ENCODE measurements around the gene MED15.

MED15 gene

DNA sequence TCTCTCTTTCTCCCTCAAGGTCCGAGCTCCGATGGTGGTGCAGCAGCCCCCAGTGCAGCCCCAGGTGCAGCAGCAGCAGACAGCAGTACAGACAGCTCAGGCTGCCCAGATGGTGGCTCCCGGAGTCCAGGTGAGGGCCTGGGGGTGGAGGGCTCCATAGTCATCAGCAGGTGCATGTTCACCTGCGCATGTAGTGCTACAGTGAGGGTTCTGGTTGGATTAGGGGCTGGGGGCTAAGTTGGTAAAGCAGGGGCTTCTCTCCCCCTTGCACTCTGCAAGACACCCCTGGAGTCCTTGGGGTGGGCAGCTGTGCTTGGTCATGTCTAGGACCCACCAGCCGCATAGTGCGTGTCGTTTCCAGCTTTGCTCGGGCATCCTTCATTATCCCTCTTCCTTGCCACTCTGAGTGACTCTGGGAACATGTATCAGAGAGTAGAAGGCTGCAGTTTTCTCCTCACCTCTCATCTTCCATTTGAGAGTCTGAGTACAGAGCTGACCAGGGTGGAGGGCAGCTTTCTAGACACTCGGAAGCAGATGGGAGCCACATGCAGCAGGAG, 61.2 kb downstream of the MED15 start:
- Histone ChIP-seq H3K4me3 (ENCODE audit: low read length) (no peak overlapping the region), H3K27me3 (ENCODE audit: insufficient read depth, low read length) (no peaks in the 10 kb centered on the region), H3K36me3 (ENCODE audit: insufficient read depth, low read length) (peaks cover 80% of the 10 kb centered on the region), H3K27ac (ENCODE audit: low read depth, low read length) (no peak overlapping the region), H3K9me3 (ENCODE audit: insufficient read depth, low read depth, low read length) (no peaks in the 10 kb centered on the region), H3K4me1 (ENCODE audit: insufficient read depth, low read length) (no peaks in the 10 kb centered on the region), H3K9ac (ENCODE audit: low read depth, low read length) (no peak overlapping the region)
- WGBS = 95% methylated on average over 9 of the region's 9 CpGs

DNA sequence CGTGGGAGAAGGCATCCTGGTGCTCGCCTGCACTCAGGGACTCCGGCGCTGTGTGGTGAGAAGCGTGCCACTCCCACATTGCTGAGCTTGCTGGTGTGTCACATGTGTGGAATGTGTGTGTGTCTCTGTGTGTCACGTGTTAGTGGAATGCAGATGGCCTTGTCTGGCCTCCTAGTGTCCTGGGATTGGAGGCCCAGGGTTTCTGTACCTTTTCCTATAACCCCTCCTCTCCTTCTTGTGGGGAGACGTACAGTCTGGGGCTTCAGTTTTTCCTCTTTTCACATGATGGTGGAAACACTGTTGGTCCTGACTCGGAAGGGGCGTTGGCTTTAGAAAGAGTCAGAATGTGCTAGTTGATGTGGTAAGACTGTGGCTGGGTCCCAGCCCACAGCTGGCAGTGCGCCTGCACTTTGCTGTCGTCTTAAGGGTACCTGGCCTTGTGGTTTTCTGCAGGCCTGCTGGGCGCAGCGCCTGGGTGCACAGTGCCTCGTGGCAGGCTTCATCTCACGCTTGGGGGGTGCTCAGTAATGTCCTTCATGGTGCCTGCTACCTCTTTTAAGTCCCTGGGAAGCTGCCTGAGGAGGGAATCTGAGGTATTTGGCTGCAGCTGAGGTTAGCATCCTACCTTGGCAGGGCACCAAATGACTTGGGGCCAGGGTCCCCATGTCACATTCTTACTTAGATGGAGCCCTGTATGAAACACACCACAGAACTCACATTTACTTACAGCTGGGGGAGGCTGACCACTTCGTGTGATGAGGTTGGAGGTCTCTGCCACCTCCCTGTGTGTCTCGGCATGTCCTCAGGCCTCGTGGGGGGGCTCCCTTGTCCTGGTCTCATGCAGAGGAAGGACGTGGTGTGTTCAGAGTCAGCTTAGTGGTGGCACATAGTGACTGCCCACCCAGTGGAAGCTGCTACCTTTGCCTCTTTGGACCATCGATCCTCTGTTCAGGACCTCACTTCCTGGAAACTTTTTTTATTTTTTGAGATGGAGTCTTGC, 61.9 kb downstream of the MED15 start:
- Histone ChIP-seq H3K36me3 (ENCODE audit: insufficient read depth, low read length) (peaks cover 88% of the 10 kb centered on the region), H3K9ac (ENCODE audit: low read depth, low read length) (no peak overlapping the region), H3K27me3 (ENCODE audit: insufficient read depth, low read length) (no peaks in the 10 kb centered on the region), H3K27ac (ENCODE audit: low read depth, low read length) (no peak overlapping the region), H3K4me1 (ENCODE audit: insufficient read depth, low read length) (no peaks in the 10 kb centered on the region), H3K9me3 (ENCODE audit: insufficient read depth, low read depth, low read length) (no peaks in the 10 kb centered on the region), H3K4me3 (ENCODE audit: low read length) (no peak overlapping the region)
- WGBS = 93% methylated on average over 20 of the region's 20 CpGs

- no peaks in the 10 kb centered on the region for H3K27me3 ChIP-seq (ENCODE audit: insufficient read depth, low read length)
- H3K4me3 ChIP-seq (ENCODE audit: low read length) = no peak overlapping the region
- WGBS = 94% methylated on average over 6 of the region's 6 CpGs
- no peaks in the 10 kb centered on the region for H3K9me3 ChIP-seq (ENCODE audit: insufficient read depth, low read depth, low read length)
- no peak overlapping the region for H3K27ac ChIP-seq (ENCODE audit: low read depth, low read length)
- peaks cover 90% of the 10 kb centered on the region for H3K36me3 ChIP-seq (ENCODE audit: insufficient read depth, low read length)
- H3K9ac ChIP-seq (ENCODE audit: low read depth, low read length) = no peak overlapping the region
- no peaks in the 10 kb centered on the region for H3K4me1 ChIP-seq (ENCODE audit: insufficient read depth, low read length)
Observed at GRCh38 chr22:20571078-20571503, 63.7 kb downstream of the MED15 start.

DNA sequence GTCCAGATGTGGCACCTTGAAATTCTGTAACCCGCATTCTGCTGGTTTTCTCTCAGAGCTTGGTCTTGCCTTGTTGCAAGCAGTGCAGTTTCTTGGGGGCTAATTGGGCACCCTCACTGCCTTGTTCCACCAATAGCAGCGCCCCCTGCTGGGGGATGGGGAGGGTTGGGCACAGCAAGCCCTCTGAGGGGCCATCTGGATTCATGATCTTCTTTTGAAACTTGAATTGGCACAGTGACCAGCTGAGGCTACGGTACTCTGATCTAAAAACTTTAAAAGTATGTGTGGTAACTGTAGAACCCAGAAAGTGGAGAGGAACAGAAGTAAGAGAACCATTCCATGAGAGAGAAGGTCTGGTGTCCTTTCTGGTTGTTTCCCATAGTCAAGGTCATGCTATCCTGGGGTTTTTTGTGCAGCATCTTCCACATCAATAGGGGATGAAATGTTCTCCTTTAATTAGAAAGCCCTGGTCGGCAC, 64.2 kb downstream of the MED15 start:
- no peaks in the 10 kb centered on the region for H3K4me1 ChIP-seq (ENCODE audit: insufficient read depth, low read length)
- no peaks in the 10 kb centered on the region for H3K9me3 ChIP-seq (ENCODE audit: insufficient read depth, low read depth, low read length)
- no peak overlapping the region for H3K9ac ChIP-seq (ENCODE audit: low read depth, low read length)
- H3K4me3 ChIP-seq (ENCODE audit: low read length) = no peak overlapping the region
- WGBS = 80% methylated on average over 4 of the region's 4 CpGs
- H3K36me3 ChIP-seq (ENCODE audit: insufficient read depth, low read length) = peaks cover 90% of the 10 kb centered on the region
- no peak overlapping the region for H3K27ac ChIP-seq (ENCODE audit: low read depth, low read length)
- no peaks in the 10 kb centered on the region for H3K27me3 ChIP-seq (ENCODE audit: insufficient read depth, low read length)

DNA sequence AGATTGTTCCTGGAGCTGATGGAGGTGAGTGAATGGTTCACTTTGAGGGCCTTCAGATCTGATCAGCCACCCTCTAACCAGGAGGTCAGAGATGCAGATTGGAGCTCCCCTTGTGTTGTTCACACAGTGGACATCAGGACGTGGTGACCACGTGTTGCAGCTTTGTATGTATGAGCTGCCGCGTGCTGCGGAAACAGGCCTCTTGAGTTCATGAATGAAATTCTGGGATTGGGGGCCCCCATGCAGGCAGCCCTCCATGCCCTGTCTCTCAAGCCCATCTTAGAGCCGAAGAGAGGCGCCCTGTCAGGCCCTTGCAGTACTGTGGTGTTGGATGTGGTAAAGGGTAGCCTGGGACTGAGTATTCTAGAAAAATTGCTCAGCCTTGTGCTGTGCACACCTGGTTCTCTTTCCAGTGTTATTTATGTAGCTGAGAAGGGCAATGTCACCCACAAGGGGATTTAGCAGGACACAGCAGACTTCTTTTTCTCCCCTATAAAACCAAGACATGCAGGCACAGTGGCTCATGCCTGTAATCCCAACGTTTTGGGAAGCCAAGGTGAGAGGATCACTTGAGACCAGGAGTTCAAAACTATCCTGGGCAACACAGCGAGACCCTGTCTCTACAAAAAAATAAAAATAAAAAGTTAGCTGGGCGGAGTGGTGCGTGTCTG, 64.9 kb downstream of the MED15 start:
- Histone ChIP-seq H3K4me1 (ENCODE audit: insufficient read depth, low read length) (no peaks in the 10 kb centered on the region), H3K9ac (ENCODE audit: low read depth, low read length) (no peak overlapping the region), H3K4me3 (ENCODE audit: low read length) (no peak overlapping the region), H3K27ac (ENCODE audit: low read depth, low read length) (no peak overlapping the region), H3K36me3 (ENCODE audit: insufficient read depth, low read length) (peaks cover 89% of the 10 kb centered on the region), H3K9me3 (ENCODE audit: insufficient read depth, low read depth, low read length) (no peaks in the 10 kb centered on the region), H3K27me3 (ENCODE audit: insufficient read depth, low read length) (no peaks in the 10 kb centered on the region)
- WGBS = 93% methylated on average over 11 of the region's 11 CpGs

DNA sequence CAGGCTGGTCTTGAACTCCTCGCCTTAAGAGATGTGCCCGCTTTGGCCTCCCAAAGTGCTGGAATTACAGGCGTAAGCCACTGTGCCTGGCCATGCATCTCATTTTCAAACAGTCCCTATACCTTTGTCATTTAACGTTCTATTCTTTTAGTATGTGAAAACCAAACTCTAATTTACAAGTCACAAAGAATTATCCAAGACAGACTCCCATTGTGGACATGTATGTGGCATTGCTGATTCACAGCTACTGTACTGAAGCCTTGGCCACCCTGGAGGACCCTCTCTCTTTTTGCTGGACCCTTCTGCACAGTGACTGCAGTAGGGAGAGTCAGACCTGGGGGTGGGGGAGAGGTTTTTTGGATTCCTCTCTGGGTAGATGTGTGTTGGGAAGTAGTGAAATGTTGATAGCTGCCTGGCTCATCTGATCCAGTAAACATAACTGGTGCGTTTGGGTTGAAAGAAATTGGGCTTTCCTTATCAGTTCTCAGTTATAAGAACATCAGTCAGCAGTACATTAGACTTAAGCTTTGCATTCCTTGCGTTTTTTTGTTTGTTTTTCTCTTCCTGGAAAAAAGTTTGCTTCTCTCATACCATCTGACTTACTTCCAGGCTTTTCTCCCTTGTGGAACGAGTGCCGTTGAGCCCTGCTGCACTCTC, 65.9 kb downstream of the MED15 start:
- H3K27me3 ChIP-seq (ENCODE audit: insufficient read depth, low read length) = no peaks in the 10 kb centered on the region
- WGBS = 95% methylated on average over 8 of the region's 8 CpGs

GRCh38 chr22:20573833-20574615, 66.6 kb downstream of the MED15 start:
- Histone ChIP-seq H3K9me3 (ENCODE audit: insufficient read depth, low read depth, low read length) (no peaks in the 10 kb centered on the region), H3K36me3 (ENCODE audit: insufficient read depth, low read length) (peaks cover 85% of the 10 kb centered on the region), H3K9ac (ENCODE audit: low read depth, low read length) (no peak overlapping the region), H3K27me3 (ENCODE audit: insufficient read depth, low read length) (no peaks in the 10 kb centered on the region), H3K4me3 (ENCODE audit: low read length) (no peak overlapping the region), H3K4me1 (ENCODE audit: insufficient read depth, low read length) (no peaks in the 10 kb centered on the region), H3K27ac (ENCODE audit: low read depth, low read length) (no peak overlapping the region)
- 91% methylated on average over 29 of the region's 29 CpGs for WGBS

More for the DNA sequence above, 65.9 kb downstream of the MED15 start:
- Histone ChIP-seq H3K4me1 (ENCODE audit: insufficient read depth, low read length) (no peaks in the 10 kb centered on the region), H3K4me3 (ENCODE audit: low read length) (no peak overlapping the region), H3K9ac (ENCODE audit: low read depth, low read length) (no peak overlapping the region), H3K27ac (ENCODE audit: low read depth, low read length) (no peak overlapping the region), H3K36me3 (ENCODE audit: insufficient read depth, low read length) (peaks cover 85% of the 10 kb centered on the region), H3K9me3 (ENCODE audit: insufficient read depth, low read depth, low read length) (no peaks in the 10 kb centered on the region)

- no peaks in the 10 kb centered on the region for H3K27me3 ChIP-seq (ENCODE audit: insufficient read depth, low read length)
- WGBS = 96% methylated on average over 18 of the region's 18 CpGs
- H3K36me3 ChIP-seq (ENCODE audit: insufficient read depth, low read length) = peaks cover 85% of the 10 kb centered on the region
- no peak overlapping the region for H3K4me3 ChIP-seq (ENCODE audit: low read length)
- no peak overlapping the region for H3K9ac ChIP-seq (ENCODE audit: low read depth, low read length)
- no peak overlapping the region for H3K27ac ChIP-seq (ENCODE audit: low read depth, low read length)
- H3K9me3 ChIP-seq (ENCODE audit: insufficient read depth, low read depth, low read length) = no peaks in the 10 kb centered on the region
- H3K4me1 ChIP-seq (ENCODE audit: insufficient read depth, low read length) = no peaks in the 10 kb centered on the region
Observed at GRCh38 chr22:20574920-20575353, 67.5 kb downstream of the MED15 start.

DNA sequence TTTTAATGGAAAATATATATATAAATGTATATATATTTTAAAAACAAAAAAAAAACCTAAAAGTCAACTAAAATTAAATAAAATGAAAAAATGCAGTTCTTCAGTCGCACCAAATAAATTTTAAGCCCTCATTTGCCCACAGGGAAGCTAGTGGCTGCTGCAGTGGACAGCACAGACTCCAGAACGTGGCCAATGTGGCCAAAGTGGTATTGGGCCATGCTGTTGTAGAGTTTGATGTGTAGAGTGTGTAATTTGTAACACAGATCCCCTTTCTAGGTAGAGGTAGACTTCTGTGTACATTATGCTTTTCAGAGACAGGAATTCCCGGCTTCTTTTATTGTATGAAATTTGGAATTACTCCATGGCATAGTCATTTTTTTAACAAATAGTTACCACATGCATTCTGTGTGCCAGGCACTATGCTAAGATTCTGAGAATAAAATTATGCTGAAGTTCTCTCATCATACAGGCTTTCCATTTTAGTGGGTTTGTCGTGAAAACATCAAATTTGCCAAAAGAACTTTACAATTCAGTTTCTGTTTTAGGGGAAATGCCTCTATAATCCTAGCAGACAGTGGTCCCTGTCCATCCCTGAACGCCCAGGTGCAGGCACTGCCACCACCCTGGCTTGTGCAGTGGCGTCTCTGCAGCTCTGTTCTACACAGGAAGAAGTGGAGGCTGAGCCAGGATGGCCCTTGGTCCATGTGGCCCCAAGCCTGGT, 68.5 kb downstream of the MED15 start:
- H3K4me3 ChIP-seq (ENCODE audit: low read length) = no peak overlapping the region
- no peaks in the 10 kb centered on the region for H3K4me1 ChIP-seq (ENCODE audit: insufficient read depth, low read length)
- H3K9me3 ChIP-seq (ENCODE audit: insufficient read depth, low read depth, low read length) = no peaks in the 10 kb centered on the region
- 96% methylated on average over 5 of the region's 6 CpGs for WGBS
- no peak overlapping the region for H3K9ac ChIP-seq (ENCODE audit: low read depth, low read length)
- no peaks in the 10 kb centered on the region for H3K27me3 ChIP-seq (ENCODE audit: insufficient read depth, low read length)
- peaks cover 84% of the 10 kb centered on the region for H3K36me3 ChIP-seq (ENCODE audit: insufficient read depth, low read length)
- H3K27ac ChIP-seq (ENCODE audit: low read depth, low read length) = no peak overlapping the region

DNA sequence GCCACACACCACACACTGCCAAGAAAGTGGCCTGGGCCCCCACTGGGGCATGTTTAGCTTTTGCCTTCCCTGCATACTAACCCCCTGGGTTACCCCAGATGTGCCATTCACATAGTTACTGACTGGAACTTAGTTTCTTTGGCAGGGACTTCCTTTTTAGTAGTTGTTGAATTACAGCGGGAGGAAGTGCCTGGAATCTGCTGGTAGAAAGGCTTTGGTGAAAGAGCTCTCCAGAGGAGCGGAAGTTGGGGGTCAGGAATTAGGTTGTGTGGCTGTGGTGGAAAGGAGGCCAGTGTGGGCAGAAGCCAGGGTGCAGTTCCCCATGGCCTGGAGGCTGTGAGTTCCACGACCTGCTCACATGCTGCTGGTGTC, 69.0 kb downstream of the MED15 start:
- H3K27me3 ChIP-seq (ENCODE audit: insufficient read depth, low read length) = no peaks in the 10 kb centered on the region
- H3K27ac ChIP-seq (ENCODE audit: low read depth, low read length) = no peak overlapping the region
- 94% methylated on average over 3 of the region's 3 CpGs for WGBS
- no peak overlapping the region for H3K4me3 ChIP-seq (ENCODE audit: low read length)
- no peak overlapping the region for H3K9ac ChIP-seq (ENCODE audit: low read depth, low read length)
- H3K36me3 ChIP-seq (ENCODE audit: insufficient read depth, low read length) = peaks cover 78% of the 10 kb centered on the region
- H3K4me1 ChIP-seq (ENCODE audit: insufficient read depth, low read length) = no peaks in the 10 kb centered on the region
- no peaks in the 10 kb centered on the region for H3K9me3 ChIP-seq (ENCODE audit: insufficient read depth, low read depth, low read length)

Data from HUES64 (cell line).